ENCODE measurements around the gene ADM2.
"Not testable (repeated sequence)": the region's sequence is repeated elsewhere in the genome, so short reads cannot be mapped to it uniquely, and the experiment has no call there.

ADM2 gene

GRCh38 chr22:50481440-50482106 is at the start of gene ADM2:
Gene ADM2, plus strand, starts transcription at chr22:50481543. Its CDS starts 305 bp downstream, at chr22:50481848.
- DNase-seq, result peak; percentile 67

GRCh38 chr22:50432131-50432876 is 49.0 kb upstream of the ADM2 start:
- no peak for DNase-seq

- not testable (repeated sequence) for DNase-seq
Measured at GRCh38 chr22:50432877-50433510, 48.3 kb upstream of the ADM2 start.

GRCh38 chr22:50434849-50435248 is 46.5 kb upstream of the ADM2 start:
- DNase-seq, result no peak

GRCh38 chr22:50435291-50436014 is 45.9 kb upstream of the ADM2 start:
- DNase-seq, result no peak

GRCh38 chr22:50436015-50436830 is 45.1 kb upstream of the ADM2 start:
- no peak for DNase-seq

- DNase-seq, result no peak
Measured at GRCh38 chr22:50436841-50437341, 44.5 kb upstream of the ADM2 start.

GRCh38 chr22:50437511-50438304 is 43.6 kb upstream of the ADM2 start:
- DNase-seq, result no peak

- no peak for DNase-seq
Measured at GRCh38 chr22:50438305-50439275, 42.8 kb upstream of the ADM2 start.

GRCh38 chr22:50439314-50439870 is 42.0 kb upstream of the ADM2 start:
- DNase-seq, result no peak

- no peak for DNase-seq
Measured at GRCh38 chr22:50439871-50440331, 41.4 kb upstream of the ADM2 start.

GRCh38 chr22:50440544-50441249 is 40.6 kb upstream of the ADM2 start:
- no peak for DNase-seq

GRCh38 chr22:50441428-50441993 is 39.8 kb upstream of the ADM2 start:
- no peak for DNase-seq

GRCh38 chr22:50443197-50443596 is 38.1 kb upstream of the ADM2 start:
- DNase-seq, result no peak

GRCh38 chr22:50443801-50444625 is 37.3 kb upstream of the ADM2 start:
- no peak for DNase-seq

GRCh38 chr22:50444663-50445062 is 36.7 kb upstream of the ADM2 start:
- no peak for DNase-seq

GRCh38 chr22:50445071-50445879 is 36.1 kb upstream of the ADM2 start:
- DNase-seq, result peak; percentile 26

Data from NCI-H69 (cell line).